Subcutaneous abdominal adipose tissue (tissue), 5 donors: Measurements from ENCODE around the gene NR5A1.

Experiments
- H3K27ac ChIP-seq: one replicate; pipeline ENCODE4 v1.7.0; 2013; ENCODE audit warnings: low read depth, mild to moderate bottlenecking, inconsistent platforms, low read length, moderate library complexity
- H3K27me3 ChIP-seq, 5 donors: one replicate each; pipeline ENCODE4 v1.7.0; 2013; ENCODE audit warnings: low read length in 5 of 5, inconsistent platforms in 1 of 5; ENCODE audit not compliant: control insufficient read depth in 5 of 5, insufficient read depth in 4 of 5
- H3K36me3 ChIP-seq, 5 donors: one replicate each; pipeline ENCODE4 v1.7.0; 2013; ENCODE audit warnings: low read length in 5 of 5; ENCODE audit not compliant: control insufficient read depth in 5 of 5, insufficient read depth in 5 of 5
- H3K4me1 ChIP-seq, 5 donors: one replicate each; pipeline ENCODE4 v1.7.0; 2013; ENCODE audit warnings: low read length in 5 of 5, mild to moderate bottlenecking in 3 of 5, moderate library complexity in 1 of 5; ENCODE audit not compliant: control insufficient read depth in 5 of 5, insufficient read depth in 5 of 5
- H3K4me3 ChIP-seq, 5 donors: one replicate each; pipeline ENCODE4 v1.7.0; 2013; ENCODE audit warnings: low read length in 5 of 5, low read depth in 1 of 5
- H3K9ac ChIP-seq, 5 donors: one replicate each; pipeline ENCODE4 v1.7.0; 2013; ENCODE audit warnings: low read length in 5 of 5, mild to moderate bottlenecking in 4 of 5, moderate library complexity in 3 of 5
- H3K9me3 ChIP-seq, 5 donors: one replicate each; pipeline ENCODE4 v1.7.0; 2013; ENCODE audit warnings: low read length in 5 of 5; ENCODE audit not compliant: control insufficient read depth in 5 of 5
- donor health status: healthy.
- donor health status: healthy.
- donor health status: healthy.
- donor health status: healthy.
- donor health status: healthy.

The NR5A1 gene

GRCh38 chr9:124485201-124485600 lies 22.0 kb downstream of the NR5A1 start:
- peaks cover 14 to 65% (median 43%) of the 10 kb centered on the region in 5 donors for H3K27me3 ChIP-seq
- peaks cover 0 to 6% (median 0%) of the 10 kb centered on the region in 5 donors for H3K9me3 ChIP-seq
- no peaks in the 10 kb centered on the region for H3K4me1 ChIP-seq
- H3K4me3 ChIP-seq: no peak overlapping the region
- H3K27ac ChIP-seq: no peak overlapping the region
- H3K9ac ChIP-seq: no peak overlapping the region
- H3K36me3 ChIP-seq: no peaks in the 10 kb centered on the region

GRCh38 chr9:124483481-124483880 lies 23.7 kb downstream of the NR5A1 start:
- H3K27ac ChIP-seq: no peak overlapping the region
- H3K27me3 ChIP-seq: peaks cover 22 to 67% (median 54%) of the 10 kb centered on the region in 5 donors
- peaks cover 0 to 6% (median 0%) of the 10 kb centered on the region in 5 donors for H3K9me3 ChIP-seq
- no peak overlapping the region for H3K9ac ChIP-seq
- H3K4me1 ChIP-seq: no peaks in the 10 kb centered on the region
- no peak overlapping the region for H3K4me3 ChIP-seq
- no peaks in the 10 kb centered on the region for H3K36me3 ChIP-seq

- Histone ChIP-seq H3K4me3 (no peak overlapping the region), H3K4me1 (peaks cover 0 to 4% (median 0%) of the 10 kb centered on the region in 5 donors), H3K36me3 (no peaks in the 10 kb centered on the region), H3K9ac (no peak overlapping the region), H3K9me3 (peaks cover 0 to 6% (median 0%) of the 10 kb centered on the region in 5 donors), H3K27ac (no peak overlapping the region), H3K27me3 (peaks cover 27 to 70% (median 57%) of the 10 kb centered on the region in 5 donors)
Observed at GRCh38 chr9:124482431-124483031, 24.7 kb downstream of the NR5A1 start.

- H3K4me1 ChIP-seq: peaks cover 0 to 9% (median 4%) of the 10 kb centered on the region in 5 donors
- H3K9ac ChIP-seq: no peak overlapping the region
- no peak overlapping the region for H3K27ac ChIP-seq
- no peaks in the 10 kb centered on the region for H3K36me3 ChIP-seq
- H3K4me3 ChIP-seq: no peak overlapping the region
- H3K9me3 ChIP-seq: peaks cover 0 to 6% (median 0%) of the 10 kb centered on the region in 5 donors
- peaks cover 41 to 68% (median 63%) of the 10 kb centered on the region in 5 donors for H3K27me3 ChIP-seq
Observed at GRCh38 chr9:124481115-124481514, 26.1 kb downstream of the NR5A1 start.

GRCh38 chr9:124480621-124480981 lies 26.6 kb downstream of the NR5A1 start:
- no peaks in the 10 kb centered on the region for H3K36me3 ChIP-seq
- H3K27ac ChIP-seq: no peak overlapping the region
- H3K9me3 ChIP-seq: peaks cover 0 to 6% (median 0%) of the 10 kb centered on the region in 5 donors
- no peak overlapping the region for H3K9ac ChIP-seq
- peaks cover 0 to 9% (median 4%) of the 10 kb centered on the region in 5 donors for H3K4me1 ChIP-seq
- H3K27me3 ChIP-seq: peaks cover 46 to 70% (median 66%) of the 10 kb centered on the region in 5 donors
- H3K4me3 ChIP-seq: no peak overlapping the region

GRCh38 chr9:124479947-124480620 lies 27.1 kb downstream of the NR5A1 start:
- Histone ChIP-seq H3K9me3 (peaks cover 0 to 6% (median 0%) of the 10 kb centered on the region in 5 donors), H3K36me3 (no peaks in the 10 kb centered on the region), H3K9ac (no peak overlapping the region), H3K4me3 (no peak overlapping the region), H3K4me1 (peaks cover 0 to 9% (median 4%) of the 10 kb centered on the region in 5 donors), H3K27me3 (peaks cover 51 to 72% (median 66%) of the 10 kb centered on the region in 5 donors), H3K27ac (no peak overlapping the region)

GRCh38 chr9:124479371-124479770 lies 27.8 kb downstream of the NR5A1 start:
- H3K4me1 ChIP-seq: peaks cover 0 to 9% (median 4%) of the 10 kb centered on the region in 5 donors
- H3K9ac ChIP-seq: no peak overlapping the region
- H3K27ac ChIP-seq: no peak overlapping the region
- peaks cover 0 to 6% (median 0%) of the 10 kb centered on the region in 5 donors for H3K9me3 ChIP-seq
- no peaks in the 10 kb centered on the region for H3K36me3 ChIP-seq
- peaks cover 51 to 76% (median 70%) of the 10 kb centered on the region in 5 donors for H3K27me3 ChIP-seq
- H3K4me3 ChIP-seq: no peak overlapping the region

GRCh38 chr9:124478354-124478753 lies 28.8 kb downstream of the NR5A1 start:
- H3K36me3 ChIP-seq: no peaks in the 10 kb centered on the region
- peaks cover 53 to 70% (median 69%) of the 10 kb centered on the region in 5 donors for H3K27me3 ChIP-seq
- H3K9ac ChIP-seq: no peak overlapping the region
- no peak overlapping the region for H3K27ac ChIP-seq
- peaks cover 0 to 9% (median 4%) of the 10 kb centered on the region in 5 donors for H3K4me1 ChIP-seq
- H3K4me3 ChIP-seq: no peak overlapping the region
- no peaks in the 10 kb centered on the region for H3K9me3 ChIP-seq

GRCh38 chr9:124477648-124478285 lies 29.4 kb downstream of the NR5A1 start:
- no peak overlapping the region for H3K4me3 ChIP-seq

GRCh38 chr9:124477211-124477647 lies 30.0 kb downstream of the NR5A1 start:
- Histone ChIP-seq H3K27ac (no peak overlapping the region), H3K36me3 (no peaks in the 10 kb centered on the region), H3K4me3 (peak overlapping the region in 1 of 5 donors; percentile 35), H3K4me1 (peaks cover 0 to 9% (median 4%) of the 10 kb centered on the region in 5 donors), H3K9me3 (no peaks in the 10 kb centered on the region), H3K9ac (no peak overlapping the region), H3K27me3 (peaks cover 56 to 68% (median 63%) of the 10 kb centered on the region in 5 donors)

More at GRCh38 chr9:124477648-124478285, 29.4 kb downstream of the NR5A1 start:
- Histone ChIP-seq H3K36me3 (no peaks in the 10 kb centered on the region), H3K9me3 (no peaks in the 10 kb centered on the region), H3K27me3 (peaks cover 56 to 67% (median 65%) of the 10 kb centered on the region in 5 donors), H3K4me1 (peaks cover 0 to 9% (median 4%) of the 10 kb centered on the region in 5 donors), H3K27ac (no peak overlapping the region), H3K9ac (no peak overlapping the region)
